ENCODE measurements around the gene SMG6. TPM values are rescaled to one million over a fixed set of nuclear protein-coding genes. Genes with fewer than 3 reads are reported as not detected.

SMG6 gene
- total RNA-seq, 4 donors from 2014 or later, result 17.9 to 24.0 (median 20.1) TPM

DNA sequence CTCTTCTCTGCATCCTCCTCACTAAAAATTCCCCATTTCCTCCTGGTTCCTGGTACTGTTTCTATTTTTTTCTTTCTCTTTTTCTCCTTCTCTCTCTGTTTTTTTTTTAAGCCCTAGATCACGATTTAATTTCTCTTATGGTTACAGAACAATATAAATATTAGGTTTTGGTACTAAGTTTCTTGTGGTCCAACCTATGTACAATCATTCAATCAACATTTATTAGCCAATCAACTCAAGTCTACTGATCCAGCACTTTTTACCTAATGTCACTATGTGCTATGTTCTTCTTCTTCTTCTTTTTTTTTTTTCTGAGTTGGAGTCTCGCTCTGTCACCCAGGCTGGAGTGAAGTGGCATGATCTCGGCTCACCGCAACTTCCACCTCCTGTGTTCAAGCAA, 291.1 kb downstream of the SMG6 start:
- no peaks in the 10 kb centered on the region for H3K36me3 ChIP-seq
- intact Hi-C loops (cut with DNase I), result no loop called here
- no peak overlapping the region for H3K4me3 ChIP-seq
- no peaks in the 10 kb centered on the region for H3K27me3 ChIP-seq
- WGBS, 2 donors, result 72 to 84% methylated on average over 2 to 4 of the region's 4 CpGs
- peak overlapping the region; percentile 36 to 86 (median 72) for H3K27ac ChIP-seq
- TF ChIP-seq, protein P1, sequence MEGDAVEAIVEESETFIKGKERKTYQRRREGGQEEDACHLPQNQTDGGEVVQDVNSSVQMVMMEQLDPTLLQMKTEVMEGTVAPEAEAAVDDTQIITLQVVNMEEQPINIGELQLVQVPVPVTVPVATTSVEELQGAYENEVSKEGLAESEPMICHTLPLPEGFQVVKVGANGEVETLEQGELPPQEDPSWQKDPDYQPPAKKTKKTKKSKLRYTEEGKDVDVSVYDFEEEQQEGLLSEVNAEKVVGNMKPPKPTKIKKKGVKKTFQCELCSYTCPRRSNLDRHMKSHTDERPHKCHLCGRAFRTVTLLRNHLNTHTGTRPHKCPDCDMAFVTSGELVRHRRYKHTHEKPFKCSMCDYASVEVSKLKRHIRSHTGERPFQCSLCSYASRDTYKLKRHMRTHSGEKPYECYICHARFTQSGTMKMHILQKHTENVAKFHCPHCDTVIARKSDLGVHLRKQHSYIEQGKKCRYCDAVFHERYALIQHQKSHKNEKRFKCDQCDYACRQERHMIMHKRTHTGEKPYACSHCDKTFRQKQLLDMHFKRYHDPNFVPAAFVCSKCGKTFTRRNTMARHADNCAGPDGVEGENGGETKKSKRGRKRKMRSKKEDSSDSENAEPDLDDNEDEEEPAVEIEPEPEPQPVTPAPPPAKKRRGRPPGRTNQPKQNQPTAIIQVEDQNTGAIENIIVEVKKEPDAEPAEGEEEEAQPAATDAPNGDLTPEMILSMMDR (IDR thresholded peaks at IDR 0.05), result no peak
- no peak for TF ChIP-seq POLR2A (IDR thresholded peaks at IDR 0.05)
- H3K4me1 ChIP-seq, result peaks cover 16 to 52% (median 31%) of the 10 kb centered on the region in 3 donors
- H3K9me3 ChIP-seq, result no peaks in the 10 kb centered on the region
- no peak for DNase-seq

DNA sequence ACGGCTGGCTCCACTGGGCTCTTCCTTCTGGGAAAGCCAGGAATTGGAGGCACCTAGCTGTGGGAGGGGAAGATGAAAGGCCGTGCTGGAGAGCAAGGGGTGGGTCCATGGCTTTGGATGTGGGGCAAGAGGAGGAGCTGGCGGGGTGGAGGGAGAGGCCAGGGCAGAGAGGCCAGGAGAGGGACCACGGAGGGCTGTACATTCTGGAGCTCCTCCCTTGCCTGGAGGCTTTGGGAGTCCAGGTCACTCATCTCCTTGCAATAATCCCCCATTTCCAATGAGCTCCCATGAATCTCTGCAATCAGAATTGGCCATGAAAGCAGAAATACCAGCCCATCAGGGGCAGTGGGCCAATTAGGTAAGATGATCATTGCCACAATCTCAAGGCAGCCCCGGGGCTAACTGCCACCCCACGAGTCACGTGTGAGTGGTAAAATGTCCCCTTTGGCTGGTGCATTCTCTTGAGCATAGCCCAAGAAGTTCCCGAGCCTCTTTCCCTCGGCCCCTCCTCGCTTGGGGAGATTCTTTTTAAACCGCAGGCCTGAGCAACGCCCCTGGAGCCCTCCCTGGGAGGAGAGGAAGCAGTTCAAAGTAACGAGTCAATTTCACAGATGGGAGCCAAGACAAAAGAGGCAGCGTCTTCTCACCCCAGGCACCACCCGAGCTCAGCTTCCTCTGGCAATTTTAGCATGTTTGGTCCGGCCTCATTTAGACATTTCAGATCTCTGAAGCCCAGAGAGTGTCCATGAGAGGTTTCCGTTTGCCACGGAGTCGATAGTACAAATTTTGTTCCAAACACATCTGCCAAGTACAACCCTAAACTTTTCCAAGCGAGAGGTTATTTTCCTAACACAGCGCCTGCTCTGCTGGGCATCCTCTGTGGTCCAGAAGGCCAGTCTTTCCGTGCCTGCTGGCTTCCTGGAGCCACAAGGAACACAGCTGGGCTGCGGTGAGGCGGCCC, 291.9 kb downstream of the SMG6 start:
- Histone ChIP-seq H3K9me3 (no peaks in the 10 kb centered on the region), H3K36me3 (no peaks in the 10 kb centered on the region), H3K27ac (peak overlapping the region; percentile 36 to 86 (median 72)), H3K27me3 (no peaks in the 10 kb centered on the region), H3K4me1 (peaks cover 16 to 48% (median 30%) of the 10 kb centered on the region in 3 donors), H3K4me3 (peak overlapping the region in 1 of 4 donors; percentile 44)
- WGBS, 2 donors, result 17 to 20% methylated on average over 15 to 22 of the region's 24 CpGs
- TF ChIP-seq POLR2A (IDR thresholded peaks at IDR 0.05), result no peak
- TF ChIP-seq, protein P1 (IDR thresholded peaks at IDR 0.05), result no peak
- no peak for DNase-seq
- intact Hi-C loops (cut with DNase I), result no loop called here

Small RNA genes lying within 50 kb of the gene (small RNA-seq; reads per million reads assigned to genes)
- 0 reads per million in 4 donors for gene AC090617.6
- 0 reads per million in 4 donors for gene AC090617.7
- 0 reads per million in 4 donors for gene AC090617.8
- 0 reads per million in 4 donors for gene AC090617.9
- 5.2 to 12.3 (median 7.3) reads per million in 4 donors for gene MIR132
- 1.8 to 4.2 (median 3.0) reads per million in 4 donors for gene MIR212
- 0 reads per million in 4 donors for gene OVCA2
- gene RN7SL624P, result 0 reads per million in 4 donors
- 2,088 to 3,546 (median 3,056) reads per million in 4 donors for gene SNORD91A
- 318 to 453 (median 375) reads per million in 4 donors for gene SNORD91B

Other genes with a start within 250 kb of the SMG6 start
- gene HIC1, start 248.7 kb downstream of the SMG6 start, total RNA-seq, result 10 to 100 TPM in 1 of 4 donors, 1 to 10 TPM in 3; 2.1 to 14.1 (median 5.9) TPM
- gene SRR, start 165 bp upstream of the SMG6 start, total RNA-seq, result 10 to 100 TPM in 3 of 4 donors, 1 to 10 TPM in 1; 8.7 to 34.8 (median 15.8) TPM
- gene TSR1, start 32.7 kb upstream of the SMG6 start, total RNA-seq, result 10 to 100 TPM; 20.3 to 70.2 (median 46.0) TPM
- 10 to 100 TPM; 24.3 to 67.9 (median 35.3) TPM for gene SGSM2, start 33.7 kb upstream of the SMG6 start, total RNA-seq
- gene MNT, start 97.3 kb upstream of the SMG6 start, total RNA-seq, result 10 to 100 TPM in 3 of 4 donors, 1 to 10 TPM in 1; 7.2 to 23.0 (median 17.4) TPM
- gene METTL16, start 208.1 kb upstream of the SMG6 start, total RNA-seq, result 10 to 100 TPM; 12.5 to 31.5 (median 25.3) TPM

Data from esophagus squamous epithelium (tissue), 5 donors.